ENCODE measurements around the gene ELMO1. TPM values are rescaled to one million over a fixed set of nuclear protein-coding genes. Genes with fewer than 3 reads are reported as not detected.

The ELMO1 gene
- total RNA-seq, 1 experiment from 2014 or later = not detected

DNA sequence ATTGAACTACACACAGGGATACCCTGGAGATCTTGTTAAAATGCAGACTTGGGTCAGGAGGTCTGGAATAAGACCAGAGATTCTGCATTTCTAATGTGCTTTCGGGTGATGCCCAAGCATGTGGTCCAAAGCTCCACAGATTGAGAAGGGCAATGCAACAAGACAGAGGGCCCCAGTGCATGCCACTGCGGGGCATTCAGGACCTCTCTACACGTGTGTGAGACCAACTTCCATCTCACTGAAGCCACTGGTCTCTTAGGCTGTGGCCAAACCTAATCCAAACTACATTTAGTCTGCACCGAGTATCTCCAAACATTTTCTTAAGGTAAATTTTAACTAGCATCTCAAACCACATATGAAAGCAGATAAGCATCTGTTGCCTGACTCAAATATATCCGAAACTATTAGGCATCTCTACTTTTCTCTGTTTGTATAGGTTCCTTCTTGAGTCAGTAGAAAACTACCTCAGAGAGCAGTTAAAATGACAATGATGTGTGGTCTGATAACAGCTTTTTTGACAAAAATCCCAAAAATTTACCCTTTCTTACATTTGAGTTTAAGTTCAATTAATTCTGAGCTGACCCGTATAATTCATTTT lies 107.5 kb downstream of the ELMO1 start:
- intact Hi-C loops (cut with micrococcal nuclease; ENCODE audit: unreplicated experiment) = no loop called here
- no peaks in the 10 kb centered on the region for H3K27me3 ChIP-seq (replicated peaks; ENCODE audit: insufficient read depth, low read depth, low read length, poor library complexity)
- H3K4me1 ChIP-seq (ENCODE audit: insufficient read depth, low read length, poor library complexity, severe bottlenecking) = no peaks in the 10 kb centered on the region
- TF ChIP-seq, protein P1, sequence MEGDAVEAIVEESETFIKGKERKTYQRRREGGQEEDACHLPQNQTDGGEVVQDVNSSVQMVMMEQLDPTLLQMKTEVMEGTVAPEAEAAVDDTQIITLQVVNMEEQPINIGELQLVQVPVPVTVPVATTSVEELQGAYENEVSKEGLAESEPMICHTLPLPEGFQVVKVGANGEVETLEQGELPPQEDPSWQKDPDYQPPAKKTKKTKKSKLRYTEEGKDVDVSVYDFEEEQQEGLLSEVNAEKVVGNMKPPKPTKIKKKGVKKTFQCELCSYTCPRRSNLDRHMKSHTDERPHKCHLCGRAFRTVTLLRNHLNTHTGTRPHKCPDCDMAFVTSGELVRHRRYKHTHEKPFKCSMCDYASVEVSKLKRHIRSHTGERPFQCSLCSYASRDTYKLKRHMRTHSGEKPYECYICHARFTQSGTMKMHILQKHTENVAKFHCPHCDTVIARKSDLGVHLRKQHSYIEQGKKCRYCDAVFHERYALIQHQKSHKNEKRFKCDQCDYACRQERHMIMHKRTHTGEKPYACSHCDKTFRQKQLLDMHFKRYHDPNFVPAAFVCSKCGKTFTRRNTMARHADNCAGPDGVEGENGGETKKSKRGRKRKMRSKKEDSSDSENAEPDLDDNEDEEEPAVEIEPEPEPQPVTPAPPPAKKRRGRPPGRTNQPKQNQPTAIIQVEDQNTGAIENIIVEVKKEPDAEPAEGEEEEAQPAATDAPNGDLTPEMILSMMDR (conservative IDR thresholded peaks at IDR 0.05; ENCODE audit: low read depth, low read length) = no peak
- TF ChIP-seq EZH2 (IDR thresholded peaks at IDR 0.05; ENCODE audit: borderline replicate concordance, low read depth, low read length, poor library complexity, severe bottlenecking) = no peak
- ChIA-PET POLR2A (ENCODE audit: low non-redundant PET) (no interaction called here), CTCF (no interaction called here)
- no peak overlapping the region for H3K4me3 ChIP-seq (ENCODE audit: low read depth, low read length, poor library complexity, severe bottlenecking)
- no TSS peak for BruUV-seq (replicated peaks)
- no peak for DNase-seq (ENCODE audit: low spot score)
- no peaks in the 10 kb centered on the region for H3K9me3 ChIP-seq (ENCODE audit: low read depth, low read length, poor library complexity, severe bottlenecking)
- no peaks in the 10 kb centered on the region for H3K36me3 ChIP-seq (ENCODE audit: insufficient read depth, low read length, poor library complexity, severe bottlenecking)
- no peak overlapping the region for H3K27ac ChIP-seq (ENCODE audit: low read depth, low read length, poor library complexity, severe bottlenecking)

DNA sequence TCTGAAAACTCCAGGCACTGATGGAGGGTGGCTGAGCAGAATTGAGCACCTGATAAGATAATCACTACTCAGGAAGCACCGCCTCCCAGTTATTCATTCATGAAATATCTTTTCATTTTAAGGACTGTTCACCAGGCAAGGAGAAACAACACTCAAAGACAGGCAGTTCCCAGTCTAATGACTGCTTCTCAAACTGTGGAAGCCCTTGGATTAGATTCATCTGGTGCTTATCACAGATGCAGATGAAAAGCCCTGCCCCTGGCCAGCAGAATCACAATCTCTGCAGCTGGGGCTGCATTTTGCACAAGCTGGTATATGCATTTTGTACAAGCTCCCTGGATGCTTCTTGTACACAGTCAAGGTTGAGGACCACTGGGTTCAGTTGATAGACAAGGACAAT lies 109.7 kb downstream of the ELMO1 start:
- intact Hi-C loops (cut with micrococcal nuclease; ENCODE audit: unreplicated experiment) = no loop called here

DNA sequence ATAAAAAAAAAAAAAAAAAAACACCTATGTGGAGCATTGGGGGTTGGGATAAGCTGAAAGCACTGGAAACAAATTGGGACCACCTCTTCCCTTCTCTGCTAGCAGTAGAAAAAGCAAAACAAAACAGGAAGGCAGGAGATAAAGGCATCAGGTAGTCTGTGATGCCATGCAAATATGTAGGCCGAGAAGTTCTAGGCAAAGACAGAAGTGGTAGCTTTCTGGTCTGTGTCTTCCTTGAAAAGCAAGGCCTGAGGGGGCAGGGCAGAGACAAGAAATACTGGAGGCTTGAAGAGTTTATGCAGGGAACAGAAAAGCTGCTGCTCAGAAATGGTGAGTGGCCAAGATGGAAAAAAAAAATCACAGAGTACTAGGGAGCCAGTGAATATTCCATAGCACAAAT lies 111.1 kb downstream of the ELMO1 start:
- Histone ChIP-seq H3K4me3 (ENCODE audit: low read depth, low read length, poor library complexity, severe bottlenecking) (no peak overlapping the region), H3K27ac (ENCODE audit: low read depth, low read length, poor library complexity, severe bottlenecking) (no peak overlapping the region), H3K27me3 (replicated peaks; ENCODE audit: insufficient read depth, low read depth, low read length, poor library complexity) (no peaks in the 10 kb centered on the region), H3K4me1 (ENCODE audit: insufficient read depth, low read length, poor library complexity, severe bottlenecking) (no peaks in the 10 kb centered on the region), H3K36me3 (ENCODE audit: insufficient read depth, low read length, poor library complexity, severe bottlenecking) (no peaks in the 10 kb centered on the region), H3K9me3 (ENCODE audit: low read depth, low read length, poor library complexity, severe bottlenecking) (no peaks in the 10 kb centered on the region)
- TF ChIP-seq, protein P1 (conservative IDR thresholded peaks at IDR 0.05; ENCODE audit: low read depth, low read length) = no peak
- TF ChIP-seq EZH2 (IDR thresholded peaks at IDR 0.05; ENCODE audit: borderline replicate concordance, low read depth, low read length, poor library complexity, severe bottlenecking) = no peak
- intact Hi-C loops (cut with micrococcal nuclease; ENCODE audit: unreplicated experiment) = no loop called here
- no TSS peak for BruUV-seq (replicated peaks)
- CTCF ChIA-PET = no interaction called here
- POLR2A ChIA-PET (ENCODE audit: low non-redundant PET) = no interaction called here
- DNase-seq (ENCODE audit: low spot score) = no peak

More for the DNA sequence above, 109.7 kb downstream of the ELMO1 start:
- no peak for DNase-seq (ENCODE audit: low spot score)
- no peaks in the 10 kb centered on the region for H3K27me3 ChIP-seq (replicated peaks; ENCODE audit: insufficient read depth, low read depth, low read length, poor library complexity)
- no peak overlapping the region for H3K4me3 ChIP-seq (ENCODE audit: low read depth, low read length, poor library complexity, severe bottlenecking)
- ChIA-PET CTCF (no interaction called here), POLR2A (ENCODE audit: low non-redundant PET) (no interaction called here)
- H3K36me3 ChIP-seq (ENCODE audit: insufficient read depth, low read length, poor library complexity, severe bottlenecking) = no peaks in the 10 kb centered on the region
- H3K4me1 ChIP-seq (ENCODE audit: insufficient read depth, low read length, poor library complexity, severe bottlenecking) = no peaks in the 10 kb centered on the region
- TF ChIP-seq, protein P1 (conservative IDR thresholded peaks at IDR 0.05; ENCODE audit: low read depth, low read length) = no peak
- no peak for TF ChIP-seq EZH2 (IDR thresholded peaks at IDR 0.05; ENCODE audit: borderline replicate concordance, low read depth, low read length, poor library complexity, severe bottlenecking)
- BruUV-seq (replicated peaks) = no TSS peak
- H3K9me3 ChIP-seq (ENCODE audit: low read depth, low read length, poor library complexity, severe bottlenecking) = no peaks in the 10 kb centered on the region
- H3K27ac ChIP-seq (ENCODE audit: low read depth, low read length, poor library complexity, severe bottlenecking) = no peak overlapping the region

Data from A673 (cell line).